Activated CD8-positive, alpha-beta memory T cell treated with anti-CD3 and anti-CD28 coated beads, Interleukin-2, amount 50 U/mL, for 1 hour (primary cell): ENCODE measurements around the gene EMCN.
"Not testable (repeated sequence)": the region's sequence is repeated elsewhere in the genome, so short reads cannot be mapped to it uniquely, and the experiment has no call there.

Experiments used
- DNase-seq: peaks from one replicate; pipeline ENCODE4 v3.0.0-alpha.2; 2020; ENCODE audit errors: extremely low read depth

Gene EMCN

GRCh38 chr4:100517864-100518341, at the start of gene EMCN:
Gene EMCN (minus strand): TSS chr4:100518022. CDS start chr4:100517914, 108 bp downstream.
- DNase-seq, result no peak

GRCh38 chr4:100566396-100566795, 48.6 kb upstream of the EMCN start:
- DNase-seq, result no peak

GRCh38 chr4:100557306-100557705, 39.5 kb upstream of the EMCN start:
- DNase-seq, result no peak

- no peak for DNase-seq
Observed at GRCh38 chr4:100555611-100556337, 38.0 kb upstream of the EMCN start.

- DNase-seq, result no peak
Observed at GRCh38 chr4:100548200-100548560, 30.4 kb upstream of the EMCN start.

GRCh38 chr4:100547541-100548199, 29.8 kb upstream of the EMCN start:
- no peak for DNase-seq

- DNase-seq, result no peak
Observed at GRCh38 chr4:100545427-100545826, 27.6 kb upstream of the EMCN start.

GRCh38 chr4:100540131-100540530, 22.3 kb upstream of the EMCN start:
- no peak for DNase-seq

GRCh38 chr4:100539706-100540105, 21.9 kb upstream of the EMCN start:
- DNase-seq, result no peak

GRCh38 chr4:100533741-100534140, 15.9 kb upstream of the EMCN start:
- no peak for DNase-seq

- DNase-seq, result not testable (repeated sequence)
Observed at GRCh38 chr4:100530161-100530560, 12.3 kb upstream of the EMCN start.

- no peak for DNase-seq
Observed at GRCh38 chr4:100525686-100526085, 7.9 kb upstream of the EMCN start.

- DNase-seq, result no peak
Observed at GRCh38 chr4:100519205-100519604, 1.4 kb upstream of the EMCN start.

- no peak for DNase-seq
Observed at GRCh38 chr4:100516225-100516624, 1.6 kb downstream of the EMCN start.

GRCh38 chr4:100511896-100512295, 5.9 kb downstream of the EMCN start:
- DNase-seq, result no peak

- DNase-seq, result no peak
Observed at GRCh38 chr4:100510551-100510950, 7.3 kb downstream of the EMCN start.

GRCh38 chr4:100509386-100509785, 8.4 kb downstream of the EMCN start:
- DNase-seq, result no peak

- DNase-seq, result no peak
Observed at GRCh38 chr4:100508691-100509090, 9.1 kb downstream of the EMCN start.

- DNase-seq, result no peak
Observed at GRCh38 chr4:100504086-100504874, 13.5 kb downstream of the EMCN start.

- no peak for DNase-seq
Observed at GRCh38 chr4:100497791-100498190, 20.0 kb downstream of the EMCN start.

GRCh38 chr4:100495074-100495473, 22.7 kb downstream of the EMCN start:
- no peak for DNase-seq

GRCh38 chr4:100494166-100494565, 23.7 kb downstream of the EMCN start:
- DNase-seq, result no peak

GRCh38 chr4:100493756-100494155, 24.1 kb downstream of the EMCN start:
- no peak for DNase-seq
